H1 (cell line): ENCODE measurements around the gene ASAP2. TPM values are rescaled to one million over a fixed set of nuclear protein-coding genes. Genes with fewer than 3 reads are reported as not detected.

ENCODE experiments used
- CTCF ChIA-PET: fragments of 300-600 bp; sonication (Branson Sonifier 250); formaldehyde crosslinking; loops from one replicate; lab custom pipeline; 2021; ENCODE audit not compliant: partially characterized antibody; lab: Charles Lee
- POLR2A ChIA-PET: fragments of 300-600 bp; sonication (Branson Sonifier 250); formaldehyde crosslinking; loops from one replicate; lab custom pipeline; 2021; ENCODE audit warnings: inconsistent platforms; ENCODE audit not compliant: partially characterized antibody; lab: Charles Lee
- DNase-seq, 2 experiments: peaks; one replicate each; pipeline versions ENCODE4 v3.0.0 to v3.0.0-alpha.2; 2010 to 2022; ENCODE audit warnings: low spot score in 2 of 2, low read depth in 1 of 2, mixed read lengths in 1 of 2
- FAIRE-seq: peaks from 2 replicates; lab custom pipeline; 2011; peaks lifted over from hg19 to GRCh38; lab: Jason Lieb, UNC
- H2AFZ ChIP-seq: 2 replicates; pipeline ENCODE4 v1.8.1; 2012; ENCODE audit warnings: low read length, inconsistent platforms
- H2AK5ac ChIP-seq: 2 replicates; pipeline ENCODE4 v1.6.1; 2013; ENCODE audit warnings: low read depth, low read length
- H2BK120ac ChIP-seq: replicated peaks from 2 replicates; pipeline ENCODE3; 2013; ENCODE audit warnings: low read depth, low read length, inconsistent platforms
- H2BK12ac ChIP-seq: 2 replicates; pipeline ENCODE4 v1.6.1; 2013; ENCODE audit warnings: low read depth, low read length
- H2BK15ac ChIP-seq: 2 replicates; pipeline ENCODE4 v1.6.1; 2013; ENCODE audit warnings: low read length
- H2BK20ac ChIP-seq: 2 replicates; pipeline ENCODE4 v1.6.1; 2013; ENCODE audit warnings: low read length
- H2BK5ac ChIP-seq: 2 replicates; pipeline ENCODE4 v1.6.1; 2013; ENCODE audit warnings: low read depth, low read length
- H3K14ac ChIP-seq: 2 replicates; pipeline ENCODE4 v1.6.1; 2013; ENCODE audit warnings: inconsistent platforms; ENCODE audit not compliant: insufficient read length
- H3K18ac ChIP-seq: 2 replicates; pipeline ENCODE4 v1.6.1; 2013; ENCODE audit warnings: low read length; ENCODE audit errors: extremely low read depth
- H3K23ac ChIP-seq: 2 replicates; pipeline ENCODE4 v1.6.1; 2013; ENCODE audit warnings: inconsistent platforms; ENCODE audit not compliant: insufficient read length
- H3K23me2 ChIP-seq: 2 replicates; pipeline ENCODE4 v1.6.1; 2013; ENCODE audit warnings: low read depth, low read length
- H3K27ac ChIP-seq: 2 replicates; pipeline ENCODE4 v1.6.1; 2011; ENCODE audit warnings: low read depth, low read length, inconsistent platforms
- H3K27me3 ChIP-seq, 4 experiments: replicated peaks in 1 of 4; 1 replicate in 1 of 4; 2 replicates in 3 of 4; pipeline versions ENCODE4 v1.6.1 to v1.8.1; 2011 to 2013; ENCODE audit warnings: low read length in 3 of 4, mild to moderate bottlenecking in 3 of 4, inconsistent platforms in 2 of 4, mixed read lengths in 2 of 4, moderate library complexity in 1 of 4; ENCODE audit not compliant: control insufficient read depth in 3 of 4, insufficient read depth in 3 of 4; ENCODE audit errors: extremely low read depth in 1 of 4
- H3K36me3 ChIP-seq, 4 experiments: 2 replicates each; pipeline versions ENCODE4 v1.6.1 to v1.8.1; 2011 to 2013; ENCODE audit warnings: mild to moderate bottlenecking in 4 of 4, low read length in 3 of 4, moderate library complexity in 2 of 4, control low read depth in 1 of 4, inconsistent platforms in 1 of 4; ENCODE audit not compliant: insufficient read depth in 4 of 4, control insufficient read depth in 2 of 4
- H3K4ac ChIP-seq: replicated peaks from 2 replicates; pipeline ENCODE3; 2013; ENCODE audit warnings: low read length, low read depth, mixed read lengths, inconsistent platforms; ENCODE audit not compliant: insufficient read length
- H3K4me1 ChIP-seq, 4 experiments: replicated peaks in 1 of 4; 1 replicate in 1 of 4; 2 replicates in 3 of 4; pipeline versions ENCODE4 v1.6.1 to v1.8.1; 2011 to 2013; ENCODE audit warnings: low read length in 3 of 4, inconsistent platforms in 2 of 4, mixed read lengths in 1 of 4; ENCODE audit not compliant: insufficient read depth in 4 of 4, control insufficient read depth in 3 of 4
- H3K4me2 ChIP-seq, 2 experiments: 2 replicates each; pipeline versions ENCODE4 v1.6.1 to v1.8.1; 2011 to 2013; ENCODE audit warnings: low read depth in 2 of 2, low read length in 2 of 2, control low read depth in 1 of 2, inconsistent platforms in 1 of 2, mild to moderate bottlenecking in 1 of 2; ENCODE audit not compliant: insufficient read depth in 1 of 2
- H3K4me3 ChIP-seq, 4 experiments: fragments of 200-600, 300-600 bp in 1 of 4; sonication (generic), shearing (Covaris generic), sonication (Bioruptor Twin) in 1 of 4; 2 replicates each; pipeline versions ENCODE4 v1.5.1 to v1.8.1; 2011 to 2016; ENCODE audit warnings: low read length in 4 of 4, low read depth in 3 of 4, control low read depth in 2 of 4, inconsistent platforms in 2 of 4, mild to moderate bottlenecking in 2 of 4, mixed read lengths in 1 of 4, moderate library complexity in 1 of 4; ENCODE audit not compliant: insufficient read depth in 2 of 4; ENCODE audit errors: extremely low read depth in 1 of 4
- H3K56ac ChIP-seq: replicated peaks from 2 replicates; pipeline ENCODE3; 2013; ENCODE audit warnings: low read depth, mild to moderate bottlenecking, mixed read lengths, low read length, inconsistent platforms; ENCODE audit not compliant: insufficient read length
- H3K79me1 ChIP-seq: 2 replicates; pipeline ENCODE4 v1.6.1; 2013; ENCODE audit warnings: low read depth, low read length, control low read depth
- H3K79me2 ChIP-seq, 2 experiments: 2 replicates each; pipeline versions ENCODE4 v1.6.1 to v1.8.1; 2012 to 2013; ENCODE audit warnings: low read length in 2 of 2, mild to moderate bottlenecking in 2 of 2, inconsistent platforms in 1 of 2; ENCODE audit not compliant: insufficient read depth in 2 of 2, control insufficient read depth in 1 of 2
- H3K9ac ChIP-seq, 4 experiments: replicated peaks in 1 of 4; 1 replicate in 1 of 4; 2 replicates in 3 of 4; pipeline versions ENCODE4 v1.6.1 to v1.8.1; 2011 to 2013; ENCODE audit warnings: low read depth in 3 of 4, low read length in 3 of 4, control low read depth in 2 of 4, mild to moderate bottlenecking in 2 of 4, moderate library complexity in 2 of 4, inconsistent platforms in 1 of 4; ENCODE audit errors: extremely low read depth in 1 of 4
- H3K9me3 ChIP-seq, 2 experiments: 2 replicates each; pipeline versions ENCODE4 v1.6.1 to v1.8.1; 2012 to 2013; ENCODE audit warnings: mild to moderate bottlenecking in 2 of 2, moderate library complexity in 2 of 2, control low read depth in 1 of 2, inconsistent platforms in 1 of 2, low read depth in 1 of 2, low read length in 1 of 2, mixed read lengths in 1 of 2; ENCODE audit not compliant: insufficient read depth in 2 of 2
- H4K20me1 ChIP-seq, 2 experiments: replicated peaks in 1 of 2; 2 replicates each; pipeline versions ENCODE3 to v1.8.1; 2011 to 2013; ENCODE audit warnings: inconsistent platforms in 2 of 2, low read length in 2 of 2, mild to moderate bottlenecking in 1 of 2; ENCODE audit not compliant: insufficient read depth in 2 of 2, control insufficient read depth in 1 of 2
- H4K5ac ChIP-seq: 2 replicates; pipeline ENCODE4 v1.6.1; 2013; ENCODE audit warnings: low read length, low read depth, mixed read lengths, inconsistent platforms; ENCODE audit not compliant: insufficient read length
- H4K8ac ChIP-seq: 2 replicates; pipeline ENCODE4 v1.8.0; 2013; ENCODE audit warnings: mild to moderate bottlenecking, moderate library complexity, low read length, inconsistent platforms; ENCODE audit not compliant: insufficient read depth; ENCODE audit errors: extremely low read depth
- H4K91ac ChIP-seq: replicated peaks from 2 replicates; pipeline ENCODE3; 2013; ENCODE audit warnings: low read length, mixed read lengths, inconsistent platforms; ENCODE audit not compliant: insufficient read length
- EGR1 ChIP-seq: IDR thresholded peaks from 2 replicates; pipeline ENCODE4 v1.6.1; 2011; ENCODE audit warnings: low read depth, low read length, borderline replicate concordance
- HDAC2 ChIP-seq, 2 experiments: fragments of 300-600 bp in 1 of 2; sonication (generic) in 1 of 2; IDR thresholded peaks; 2 replicates each; pipeline ENCODE4 v1.6.1; 2011 to 2012; ENCODE audit warnings: low read depth in 2 of 2, low read length in 2 of 2, mild to moderate bottlenecking in 2 of 2, moderate library complexity in 2 of 2, borderline replicate concordance in 1 of 2, inconsistent platforms in 1 of 2
- WGBS, 2 experiments: shearing (Covaris generic) in 1 of 2; methylation state at CpG; one replicate each; pipeline versions ENCODE4 v1.1.6 to v1.1.7; 2013 to 2015; ENCODE audit warnings: low lambda C conversion rate in 2 of 2, mixed read lengths in 2 of 2, inconsistent platforms in 1 of 2, low coverage in 1 of 2, missing lambda C conversion rate in 1 of 2; ENCODE audit not compliant: insufficient replicate concordance in 2 of 2, insufficient coverage in 1 of 2, insufficient read length in 1 of 2; ENCODE audit errors: extremely low coverage in 1 of 2, missing lambda C conversion rate in 1 of 2; 5-methylcytosine and 5-hydroxymethylcytosine counted together
- polyA plus RNA-seq, 7 experiments: library from polyadenylated mRNA; depleted of rRNA in 3 of 7; stranded (reverse) in 5 of 7; unstranded in 2 of 7; fragments of >200 nt in 5 of 7; fragments of 200-250 nt in 2 of 7; gene quantifications; 1 replicate in 5 of 7; 2 replicates in 1 of 7; 4 replicates in 1 of 7; pipeline versions ENCODE4 v1.2.1 to v1.2.3, GENCODE V29; 2011 to 2013; ENCODE audit warnings: missing spikeins in 2 of 7, mixed read lengths in 2 of 7
- total RNA-seq: library from RNA; stranded (reverse); fragmentation: NEBNext Ultra II Directional; extraction: Animal tissue kit (Norgen Biotek cat#: 25700); gene quantifications from 2 replicates; pipeline ENCODE4 v1.2.1, GENCODE V29; 2021
- TF ChIP-seq, protein P1 (sequence below), 3 experiments: IDR thresholded peaks; 1 replicate in 2 of 3; 2 replicates in 1 of 3; pipeline versions ENCODE4 v1.5.1 to v1.6.1; 2011; ENCODE audit warnings: low read length in 3 of 3, mild to moderate bottlenecking in 3 of 3, inconsistent platforms in 2 of 3, low read depth in 1 of 3, moderate library complexity in 1 of 3; ENCODE audit not compliant: insufficient read depth in 1 of 3; ENCODE audit errors: control extremely low read depth in 1 of 3

ASAP2 gene
- total and polyA plus RNA-seq, 2 of the 8 experiments (the other 6 are each of a cell fraction or from before 2014, with no cell fraction given) = 10.2 to 18.7 TPM

DNA sequence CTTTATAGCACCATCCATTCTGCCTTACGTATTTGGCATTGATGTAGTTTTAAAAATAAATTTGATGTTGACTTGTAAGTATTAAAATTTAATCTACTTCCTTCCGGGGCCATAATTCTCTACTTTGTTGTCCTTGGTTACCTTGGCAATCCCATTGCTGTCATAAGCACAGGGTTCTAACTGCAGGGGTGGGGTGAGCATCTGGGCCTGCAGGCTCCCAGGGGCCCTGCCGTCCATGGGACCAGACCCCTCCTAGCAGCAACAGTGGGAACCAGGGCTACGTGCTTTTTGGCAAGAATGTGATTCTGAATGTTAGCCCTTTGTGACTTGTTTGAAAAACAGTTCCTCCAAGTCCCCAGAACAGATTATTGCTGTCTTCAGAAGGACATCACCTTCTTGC is 4.9 kb downstream of the ASAP2 start:
- Histone ChIP-seq H4K20me1 (peaks cover 28 to 30% of the 10 kb centered on the region in 2 experiments), H3K4me2 (no peak overlapping the region), H3K27me3 (peaks cover 0 to 6% (median 3%) of the 10 kb centered on the region in 4 experiments; a peak in 3 of 7 replicates), H4K91ac (no peak overlapping the region), H2BK12ac (no peak overlapping the region), H2BK15ac (no peak overlapping the region), H2AK5ac (no peak overlapping the region), H3K56ac (no peak overlapping the region), H3K9ac (no peak overlapping the region), H3K23me2 (peaks cover 4% of the 10 kb centered on the region; the same call in 1 of the 2 replicates), H2BK5ac (no peak overlapping the region), H2BK120ac (no peak overlapping the region), H2AFZ (no peak overlapping the region), H3K4me1 (peaks cover 0 to 4% (median 2%) of the 10 kb centered on the region in 4 experiments; a peak in 2 of 7 replicates), H3K36me3 (no peaks in the 10 kb centered on the region), H2BK20ac (no peak overlapping the region), H3K9me3 (no peaks in the 10 kb centered on the region), H3K18ac (no peak overlapping the region), H3K14ac (no peak overlapping the region), H3K79me2 (peaks cover 0 to 52% of the 10 kb centered on the region in 2 experiments; a peak in 2 of 4 replicates), H3K4ac (no peak overlapping the region), H3K79me1 (peaks cover 8% of the 10 kb centered on the region), H3K4me3 (no peak overlapping the region), H4K5ac (no peak overlapping the region), H3K27ac (no peak overlapping the region), H4K8ac (no peak overlapping the region), H3K23ac (no peak overlapping the region)
- CTCF ChIA-PET = interaction anchor here (0.6 kb wide), 1 partner anchor 25 kb away, joined by 4 read pairs; no protein-coding TSS in a partner anchor
- 86% methylated on average over 4 of the region's 4 CpGs; no CpG with 5 or more reads in 1 of the 2 experiments for WGBS, 2 experiments
- POLR2A ChIA-PET = no interaction called here
- DNase-seq (peak in 1 of 2 experiments; percentile 10), FAIRE-seq (no peak)
- TF ChIP-seq EGR1 (no peak), HDAC2 (IDR thresholded peaks at IDR 0.05; ENCODE audit: borderline replicate concordance in 1 of 2, low read depth in 2 of 2, low read length in 2 of 2) (no peak)
- TF ChIP-seq, protein P1, sequence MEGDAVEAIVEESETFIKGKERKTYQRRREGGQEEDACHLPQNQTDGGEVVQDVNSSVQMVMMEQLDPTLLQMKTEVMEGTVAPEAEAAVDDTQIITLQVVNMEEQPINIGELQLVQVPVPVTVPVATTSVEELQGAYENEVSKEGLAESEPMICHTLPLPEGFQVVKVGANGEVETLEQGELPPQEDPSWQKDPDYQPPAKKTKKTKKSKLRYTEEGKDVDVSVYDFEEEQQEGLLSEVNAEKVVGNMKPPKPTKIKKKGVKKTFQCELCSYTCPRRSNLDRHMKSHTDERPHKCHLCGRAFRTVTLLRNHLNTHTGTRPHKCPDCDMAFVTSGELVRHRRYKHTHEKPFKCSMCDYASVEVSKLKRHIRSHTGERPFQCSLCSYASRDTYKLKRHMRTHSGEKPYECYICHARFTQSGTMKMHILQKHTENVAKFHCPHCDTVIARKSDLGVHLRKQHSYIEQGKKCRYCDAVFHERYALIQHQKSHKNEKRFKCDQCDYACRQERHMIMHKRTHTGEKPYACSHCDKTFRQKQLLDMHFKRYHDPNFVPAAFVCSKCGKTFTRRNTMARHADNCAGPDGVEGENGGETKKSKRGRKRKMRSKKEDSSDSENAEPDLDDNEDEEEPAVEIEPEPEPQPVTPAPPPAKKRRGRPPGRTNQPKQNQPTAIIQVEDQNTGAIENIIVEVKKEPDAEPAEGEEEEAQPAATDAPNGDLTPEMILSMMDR (IDR thresholded peaks at IDR 0.05; ENCODE audit: control extremely low read depth in 1 of 3, insufficient read depth in 1 of 3, low read depth in 1 of 3, low read length in 3 of 3) = no peak
